Measurements from ENCODE around the gene C1orf94. TPM values are rescaled to one million over a fixed set of nuclear protein-coding genes. Genes with fewer than 3 reads are reported as not detected.

C1orf94 gene
- total and polyA plus RNA-seq, 2 of the 4 experiments (the other 2 are of a cell fraction), result not detected

DNA sequence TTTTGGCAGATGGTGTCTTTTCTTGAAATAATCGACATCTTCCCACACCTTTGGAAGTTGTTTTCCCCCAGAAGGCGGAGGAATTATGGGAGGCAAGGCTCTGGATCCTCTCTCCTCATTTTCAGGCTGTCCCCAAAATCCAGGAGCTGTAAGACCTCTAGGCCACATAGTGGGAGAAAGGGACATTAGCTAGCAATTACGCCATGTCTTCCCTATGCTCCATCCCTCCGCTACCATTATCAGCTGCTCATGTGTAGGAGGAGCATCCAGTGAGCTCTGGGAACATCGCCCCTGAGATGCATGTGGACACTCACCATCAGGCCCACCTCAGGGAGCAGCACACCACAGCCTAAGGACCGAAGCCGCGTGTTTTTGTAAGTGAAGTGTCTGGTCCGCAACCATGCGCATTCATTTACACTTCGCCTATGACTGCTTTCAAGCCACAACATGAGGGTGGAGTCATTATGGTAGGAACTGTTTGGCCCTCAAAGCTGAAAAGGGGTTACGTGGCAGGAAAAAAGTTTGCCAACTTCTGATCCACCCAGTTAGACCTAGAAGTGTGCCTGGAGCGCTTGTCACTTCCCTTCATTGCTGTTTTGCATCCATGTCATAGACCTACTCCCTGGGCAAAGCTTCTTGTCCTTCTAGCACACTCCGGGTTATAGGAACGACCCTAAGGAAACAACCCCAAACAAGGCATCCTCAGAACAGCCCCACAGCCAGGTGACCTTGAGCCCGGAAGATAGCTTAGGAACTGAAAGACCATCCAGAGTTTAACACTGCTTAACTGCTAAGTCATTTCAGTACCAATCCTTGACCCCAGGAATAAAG lies 85.5 kb downstream of the C1orf94 start:
- Histone ChIP-seq H3K4ac (ENCODE audit: low read depth, low read length) (no peak overlapping the region), H2AK9ac (replicated peaks; ENCODE audit: low read depth, low read length, poor library complexity) (no peak overlapping the region), H2BK15ac (ENCODE audit: low read depth, low read length) (no peak overlapping the region), H4K91ac (ENCODE audit: insufficient read depth, low read depth, low read length) (no peak overlapping the region), H3K18ac (ENCODE audit: low read depth, low read length) (no peak overlapping the region), H3K9me3 (ENCODE audit: control insufficient read depth, insufficient read depth, low read length) (peaks cover 35% of the 10 kb centered on the region), H3K9ac (ENCODE audit: low read depth, low read length) (no peak overlapping the region), H3K27me3 (ENCODE audit: control insufficient read depth, insufficient read depth, low read length) (no peaks in the 10 kb centered on the region), H3K79me1 (ENCODE audit: low read depth in 1 of 2, low read length in 2 of 2) (no peaks in the 10 kb centered on the region), H2BK120ac (ENCODE audit: low read depth, low read length) (no peak overlapping the region), H3K4me2 (ENCODE audit: low read depth, low read length) (no peak overlapping the region), H3K56ac (ENCODE audit: extremely low read depth, insufficient read depth, low read length) (no peak overlapping the region), H3K9me1 (ENCODE audit: insufficient read depth, low read length) (no peaks in the 10 kb centered on the region), H2AFZ (replicated peaks; ENCODE audit: low read length, poor library complexity) (no peak overlapping the region), H3K4me1 (ENCODE audit: control insufficient read depth, insufficient read depth, low read length) (no peaks in the 10 kb centered on the region), H4K8ac (ENCODE audit: low read depth in 2 of 2, low read length in 2 of 2) (no peak overlapping the region), H2BK5ac (ENCODE audit: low read depth, low read length, poor library complexity, severe bottlenecking) (no peak overlapping the region), H4K5ac (ENCODE audit: low read depth, low read length) (no peak overlapping the region), H4K20me1 (ENCODE audit: insufficient read depth, low read length) (no peaks in the 10 kb centered on the region), H3K36me3 (ENCODE audit: control insufficient read depth, insufficient read depth, low read length) (no peaks in the 10 kb centered on the region), H3K27ac (ENCODE audit: insufficient read depth, low read length) (no peak overlapping the region), H2AK5ac (ENCODE audit: low read depth, low read length) (no peak overlapping the region), H2BK20ac (ENCODE audit: low read depth, low read length) (no peak overlapping the region), H3K23ac (ENCODE audit: low read depth, low read length) (no peak overlapping the region), H3K4me3 (ENCODE audit: insufficient read depth, low read depth, low read length) (no peak overlapping the region), H3K14ac (replicated peaks; ENCODE audit: low read depth, low read length) (no peak overlapping the region)
- TF ChIP-seq CEBPB (IDR thresholded peaks at IDR 0.05; ENCODE audit: low read depth, low read length) (no peak), MAZ (IDR thresholded peaks at IDR 0.05; ENCODE audit: borderline replicate concordance, low read depth, low read length) (no peak)
- TF ChIP-seq, protein P1, sequence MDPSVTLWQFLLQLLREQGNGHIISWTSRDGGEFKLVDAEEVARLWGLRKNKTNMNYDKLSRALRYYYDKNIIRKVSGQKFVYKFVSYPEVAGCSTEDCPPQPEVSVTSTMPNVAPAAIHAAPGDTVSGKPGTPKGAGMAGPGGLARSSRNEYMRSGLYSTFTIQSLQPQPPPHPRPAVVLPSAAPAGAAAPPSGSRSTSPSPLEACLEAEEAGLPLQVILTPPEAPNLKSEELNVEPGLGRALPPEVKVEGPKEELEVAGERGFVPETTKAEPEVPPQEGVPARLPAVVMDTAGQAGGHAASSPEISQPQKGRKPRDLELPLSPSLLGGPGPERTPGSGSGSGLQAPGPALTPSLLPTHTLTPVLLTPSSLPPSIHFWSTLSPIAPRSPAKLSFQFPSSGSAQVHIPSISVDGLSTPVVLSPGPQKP (IDR thresholded peaks at IDR 0.05; ENCODE audit: borderline replicate concordance, low read depth, low read length), result no peak
- no CpG with 5 or more reads among the region's 16 CpGs for WGBS, 2 experiments (ENCODE audit: extremely low coverage in 2 of 2, insufficient read length in 1 of 2)
- CTCF ChIA-PET, result no interaction called here
- POLR2A ChIA-PET (ENCODE audit: unreplicated experiment), result no interaction called here
- in situ Hi-C loops (cut with MboI; ENCODE audit: low sequenced_read_pairs), result no loop called here
- dilution Hi-C loops (cut with HindIII; ENCODE audit: low sequenced_read_pairs, unreplicated experiment), result no loop called here
- no peak for DNase-seq
- no TSS peak for BruUV-seq (replicated peaks)
- intact Hi-C loops (cut with micrococcal nuclease), result no loop called here
- no peak for ATAC-seq (ENCODE audit: low read depth)
